Kidney (tissue), 14 donors: Measurements from ENCODE around the gene SMPX. TPM values are rescaled to one million over a fixed set of nuclear protein-coding genes. Genes with fewer than 3 reads are reported as not detected.

ENCODE experiments used
- DNase-seq, 5 donors: peaks; one replicate each; pipeline ENCODE4 v3.0.0-alpha.2; 2013 to 2020
- FAIRE-seq: peaks from 2 replicates; lab custom pipeline; 2012; peaks lifted over from hg19 to GRCh38; lab: Jason Lieb, UNC
- H3K27ac ChIP-seq, 2 donors: one replicate each; pipeline ENCODE4 v1.7.0; 2013; ENCODE audit warnings: low read depth in 2 of 2, low read length in 2 of 2, inconsistent platforms in 1 of 2
- H3K27me3 ChIP-seq: one replicate; pipeline ENCODE4 v1.7.1; 2013; ENCODE audit warnings: low read length, inconsistent platforms; ENCODE audit not compliant: control insufficient read depth, insufficient read depth
- H3K36me3 ChIP-seq, 3 donors: one replicate each; pipeline versions ENCODE4 v1.7.0 to v1.7.1; 2013; ENCODE audit warnings: low read length in 3 of 3, control low read depth in 1 of 3, inconsistent platforms in 1 of 3; ENCODE audit not compliant: insufficient read depth in 3 of 3, control insufficient read depth in 2 of 3
- H3K4me1 ChIP-seq, 3 donors: one replicate each; pipeline versions ENCODE4 v1.7.0 to v1.7.1; 2013; ENCODE audit warnings: low read length in 3 of 3, inconsistent platforms in 1 of 3, low read depth in 1 of 3; ENCODE audit not compliant: control insufficient read depth in 2 of 3, insufficient read depth in 2 of 3
- H3K4me3 ChIP-seq, 3 donors: one replicate each; pipeline versions ENCODE4 v1.7.0 to v1.8.1; 2013; ENCODE audit warnings: low read length in 3 of 3, control low read depth in 1 of 3, inconsistent platforms in 1 of 3
- H3K9ac ChIP-seq, 3 donors: one replicate each; pipeline versions ENCODE4 v1.7.0 to v1.7.1; 2013; ENCODE audit warnings: low read length in 3 of 3, control low read depth in 1 of 3, inconsistent platforms in 1 of 3
- H3K9me3 ChIP-seq, 3 donors: one replicate each; pipeline versions ENCODE4 v1.7.0 to v1.7.1; 2013; ENCODE audit warnings: low read length in 3 of 3, control low read depth in 1 of 3, inconsistent platforms in 1 of 3; ENCODE audit not compliant: control insufficient read depth in 2 of 3, insufficient read depth in 1 of 3
- CTCF ChIP-seq: IDR thresholded peaks from 3 replicates; pipeline ENCODE4 v1.5.1; 2012; ENCODE audit warnings: mild to moderate bottlenecking, moderate library complexity, borderline replicate concordance; ENCODE audit not compliant: insufficient read depth; ENCODE audit errors: extremely low read depth
- intact Hi-C: fragments of 100-400 bp; cut with DNase I; formaldehyde crosslinking; loops from one replicate; pipeline ENCODE4 v1.11.1; 2022
- polyA plus RNA-seq: library from polyadenylated mRNA; stranded (reverse); fragments of 350-450 nt; fragmentation: Illumina TruSeq; extraction: RNeasy Lipid Tissue Mini Kit (QIAGEN cat#74804); gene quantifications from one replicate; pipeline ENCODE4 v1.2.3, GENCODE V29; 2014; ENCODE audit warnings: low read depth, low replicate concordance; ENCODE audit not compliant: insufficient read depth
- total RNA-seq: library from RNA; stranded (reverse); fragmentation: NEBNext Ultra II Directional; extraction: Animal tissue kit (Norgen Biotek cat#: 25700); gene quantifications from one replicate; pipeline ENCODE4 v1.2.1, GENCODE V29; 2021
- donor health status: control.
- donor health status: control.
- donor health status: control.
- donor health status: control.
- donor health status: control.
- donor health status: DM: yes; HTN: yes; CAD: no.
- donor health status: Normal renal cell carcinoma (clear cell type).

SMPX gene
- total and polyA plus RNA-seq, 2 donors from 2014 or later = not detected

- Histone ChIP-seq H3K9me3 (no peaks in the 10 kb centered on the region), H3K27ac (no peak overlapping the region), H3K9ac (no peak overlapping the region), H3K4me1 (no peaks in the 10 kb centered on the region), H3K27me3 (no peaks in the 10 kb centered on the region), H3K4me3 (no peak overlapping the region), H3K36me3 (no peaks in the 10 kb centered on the region)
- intact Hi-C loops = no loop called here
- no peak for DNase-seq
- no peak for FAIRE-seq
- no peak for TF ChIP-seq CTCF
Observed at GRCh38 chrX:21666252-21666651, 91.7 kb downstream of the SMPX start.

DNA sequence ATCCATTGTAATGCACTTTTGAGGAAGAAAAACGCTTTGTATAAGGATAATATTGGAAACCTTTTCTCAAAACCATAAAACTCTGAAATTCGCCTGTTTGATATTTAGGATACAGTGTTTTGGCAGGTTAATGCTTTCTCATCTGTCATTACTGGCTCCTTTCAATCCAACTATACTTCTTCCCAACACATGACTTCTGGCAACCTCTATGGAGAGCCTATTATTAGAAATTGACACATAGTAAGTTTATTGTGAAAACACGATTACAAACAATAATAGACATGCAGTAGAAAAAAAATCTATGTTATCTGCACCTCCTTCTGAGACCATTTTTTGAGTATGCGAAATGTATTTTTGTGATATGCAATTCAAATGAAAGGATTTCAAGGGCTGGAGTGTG lies 95.2 kb downstream of the SMPX start:
- H3K9me3 ChIP-seq = no peaks in the 10 kb centered on the region
- H3K27me3 ChIP-seq = no peaks in the 10 kb centered on the region
- H3K4me1 ChIP-seq = no peaks in the 10 kb centered on the region
- intact Hi-C loops = no loop called here
- no peak overlapping the region for H3K9ac ChIP-seq
- no peak for DNase-seq
- FAIRE-seq = no peak
- no peak overlapping the region for H3K27ac ChIP-seq
- no peaks in the 10 kb centered on the region for H3K36me3 ChIP-seq
- no peak overlapping the region for H3K4me3 ChIP-seq
- TF ChIP-seq CTCF = no peak

- Histone ChIP-seq H3K4me1 (no peaks in the 10 kb centered on the region), H3K27me3 (no peaks in the 10 kb centered on the region), H3K9me3 (no peaks in the 10 kb centered on the region), H3K27ac (no peak overlapping the region), H3K9ac (no peak overlapping the region), H3K4me3 (no peak overlapping the region), H3K36me3 (no peaks in the 10 kb centered on the region)
- no peak for TF ChIP-seq CTCF
- intact Hi-C loops = no loop called here
- DNase-seq (no peak), FAIRE-seq (no peak)
Observed at GRCh38 chrX:21661316-21661715, 96.6 kb downstream of the SMPX start.

GRCh38 chrX:21660156-21660555 lies 97.8 kb downstream of the SMPX start:
- H3K27me3 ChIP-seq = no peaks in the 10 kb centered on the region
- intact Hi-C loops = no loop called here
- DNase-seq (no peak), FAIRE-seq (no peak)
- H3K4me1 ChIP-seq = no peaks in the 10 kb centered on the region
- H3K27ac ChIP-seq = no peak overlapping the region
- H3K9ac ChIP-seq = no peak overlapping the region
- no peak for TF ChIP-seq CTCF
- H3K36me3 ChIP-seq = no peaks in the 10 kb centered on the region
- no peaks in the 10 kb centered on the region for H3K9me3 ChIP-seq
- H3K4me3 ChIP-seq = no peak overlapping the region
